Ishikawa (cell line): Measurements from ENCODE around the gene SPATA33.

Experiments
- CEBPB ChIP-seq: IDR thresholded peaks from 2 replicates; pipeline ENCODE4 v1.6.1; 2012
- CREB1 ChIP-seq: IDR thresholded peaks from 2 replicates; pipeline ENCODE4 v1.6.1; 2012; ENCODE audit warnings: low read depth
- EGR1 ChIP-seq: IDR thresholded peaks from 2 replicates; pipeline ENCODE4 v1.6.1; 2012
- EP300 ChIP-seq: IDR thresholded peaks from 2 replicates; pipeline ENCODE4 v1.6.1; 2012; ENCODE audit warnings: borderline replicate concordance
- FOXM1 ChIP-seq: IDR thresholded peaks from 2 replicates; pipeline ENCODE4 v1.6.1; 2012; ENCODE audit warnings: low read depth, borderline replicate concordance
- MAX ChIP-seq: IDR thresholded peaks from 2 replicates; pipeline ENCODE4 v1.6.1; 2012
- RAD21 ChIP-seq: IDR thresholded peaks from 2 replicates; pipeline ENCODE4 v1.6.1; 2012; ENCODE audit warnings: low read depth
- REST ChIP-seq: IDR thresholded peaks from 2 replicates; pipeline ENCODE4 v1.6.1; 2012; ENCODE audit warnings: low read depth, mild to moderate bottlenecking
- TAF1 ChIP-seq: IDR thresholded peaks from 2 replicates; pipeline ENCODE4 v1.6.1; 2012; ENCODE audit warnings: low read depth, mild to moderate bottlenecking
- USF1 ChIP-seq: IDR thresholded peaks from 2 replicates; pipeline ENCODE4 v1.6.1; 2012
- YY1 ChIP-seq: IDR thresholded peaks from 2 replicates; pipeline ENCODE4 v1.6.1; 2012; ENCODE audit warnings: low read depth

GRCh38 chr16:89700100-89700648, 42.5 kb downstream of the SPATA33 start:
- TF ChIP-seq YY1, result no peak
- TF ChIP-seq EP300, result peak; percentile 46; the same call in 1 of the 2 replicates
- TF ChIP-seq TAF1, result peak; percentile 42
- peak; percentile 79 for TF ChIP-seq MAX
- no peak for TF ChIP-seq CEBPB
- TF ChIP-seq EGR1, result peak; percentile 97
- peak; percentile 85 for TF ChIP-seq CREB1
- TF ChIP-seq FOXM1, result peak; percentile 13; the same call in 1 of the 2 replicates
- TF ChIP-seq USF1, result peak; percentile 98
- TF ChIP-seq REST, result no peak
- TF ChIP-seq RAD21, result peak; percentile 54; the same call in 1 of the 2 replicates
